ENCODE data around the gene FARP1. TPM values are rescaled to one million over a fixed set of nuclear protein-coding genes. Genes with fewer than 3 reads are reported as not detected.

FARP1 gene
- total and polyA plus RNA-seq, 4 experiments from 2014 or later: 0.26 to 1.5 (median 0.42) TPM; not detected in 1

- CTCF ChIA-PET (ENCODE audit: partially characterized antibody): no interaction called here
- H3K9me3 Mint-ChIP-seq: no peaks in the 10 kb centered on the region
- H3K27ac Mint-ChIP-seq: no peak overlapping the region
- H3K9me3 ChIP-seq (ENCODE audit: control insufficient read depth in 1 of 2, low read length in 2 of 2): no peaks in the 10 kb centered on the region
- intact Hi-C loops (cut with micrococcal nuclease): no loop called here
- no peak overlapping the region for H3K27ac ChIP-seq (ENCODE audit: low read depth, low read length)
- H3K27me3 ChIP-seq (ENCODE audit: insufficient read depth, low read length): no peaks in the 10 kb centered on the region
- no peak overlapping the region for H3K4me3 Mint-ChIP-seq
- H3K4me1 ChIP-seq (ENCODE audit: insufficient read depth, low read length): no peaks in the 10 kb centered on the region
- no peak for DNase-seq
- H3K36me3 ChIP-seq (ENCODE audit: insufficient read depth, low read length): no peaks in the 10 kb centered on the region
- no peaks in the 10 kb centered on the region for H3K36me3 Mint-ChIP-seq
- H3K4me1 Mint-ChIP-seq: peaks cover 0 to 2% (median 0%) of the 10 kb centered on the region in 4 donors
- no peak overlapping the region for H3K4me3 ChIP-seq (ENCODE audit: low read length in 2 of 2)
- peaks cover 5 to 6% of the 10 kb centered on the region in 2 donors for H3K27me3 Mint-ChIP-seq
- POLR2A ChIA-PET (ENCODE audit: partially characterized antibody): no interaction called here
Observed at GRCh38 chr13:98284679-98285078, 141.8 kb downstream of the FARP1 start.

- no peak for DNase-seq
- ChIA-PET CTCF (ENCODE audit: partially characterized antibody) (no interaction called here), POLR2A (ENCODE audit: partially characterized antibody) (no interaction called here)
- Mint-ChIP-seq H3K27ac (no peak overlapping the region), H3K4me3 (no peak overlapping the region), H3K27me3 (peaks cover 1 to 3% of the 10 kb centered on the region in 2 donors), H3K36me3 (no peaks in the 10 kb centered on the region), H3K9me3 (no peaks in the 10 kb centered on the region), H3K4me1 (no peaks in the 10 kb centered on the region)
- Histone ChIP-seq H3K27ac (ENCODE audit: low read depth, low read length) (no peak overlapping the region), H3K36me3 (ENCODE audit: insufficient read depth, low read length) (no peaks in the 10 kb centered on the region), H3K27me3 (ENCODE audit: insufficient read depth, low read length) (no peaks in the 10 kb centered on the region), H3K4me1 (ENCODE audit: insufficient read depth, low read length) (no peaks in the 10 kb centered on the region), H3K4me3 (ENCODE audit: low read length in 2 of 2) (no peak overlapping the region), H3K9me3 (ENCODE audit: control insufficient read depth in 1 of 2, low read length in 2 of 2) (no peaks in the 10 kb centered on the region)
- intact Hi-C loops (cut with micrococcal nuclease): no loop called here
Observed at GRCh38 chr13:98285317-98285716, 142.4 kb downstream of the FARP1 start.

GRCh38 chr13:98285852-98286594, 143.1 kb downstream of the FARP1 start:
- no peaks in the 10 kb centered on the region for H3K27me3 ChIP-seq (ENCODE audit: insufficient read depth, low read length)
- no peak overlapping the region for H3K4me3 ChIP-seq (ENCODE audit: low read length in 2 of 2)
- H3K4me1 ChIP-seq (ENCODE audit: insufficient read depth, low read length): no peaks in the 10 kb centered on the region
- no peaks in the 10 kb centered on the region for H3K36me3 Mint-ChIP-seq
- POLR2A ChIA-PET (ENCODE audit: partially characterized antibody): no interaction called here
- peaks cover 0 to 3% (median 0%) of the 10 kb centered on the region in 8 donors for H3K9me3 Mint-ChIP-seq
- H3K27ac Mint-ChIP-seq: no peak overlapping the region
- CTCF ChIA-PET (ENCODE audit: partially characterized antibody): no interaction called here
- no peaks in the 10 kb centered on the region for H3K4me1 Mint-ChIP-seq
- H3K4me3 Mint-ChIP-seq: no peak overlapping the region
- no peak for DNase-seq
- H3K27ac ChIP-seq (ENCODE audit: low read depth, low read length): no peak overlapping the region
- no peaks in the 10 kb centered on the region for H3K9me3 ChIP-seq (ENCODE audit: control insufficient read depth in 1 of 2, low read length in 2 of 2)
- peaks cover 0 to 2% of the 10 kb centered on the region in 2 donors for H3K27me3 Mint-ChIP-seq
- no peaks in the 10 kb centered on the region for H3K36me3 ChIP-seq (ENCODE audit: insufficient read depth, low read length)
- intact Hi-C loops (cut with micrococcal nuclease): no loop called here

GRCh38 chr13:98286799-98287198, 143.9 kb downstream of the FARP1 start:
- no peaks in the 10 kb centered on the region for H3K27me3 ChIP-seq (ENCODE audit: insufficient read depth, low read length)
- no peaks in the 10 kb centered on the region for H3K36me3 ChIP-seq (ENCODE audit: insufficient read depth, low read length)
- H3K4me3 Mint-ChIP-seq: no peak overlapping the region
- no peak overlapping the region for H3K27ac Mint-ChIP-seq
- H3K9me3 ChIP-seq (ENCODE audit: control insufficient read depth in 1 of 2, low read length in 2 of 2): no peaks in the 10 kb centered on the region
- H3K4me1 ChIP-seq (ENCODE audit: insufficient read depth, low read length): no peaks in the 10 kb centered on the region
- H3K27ac ChIP-seq (ENCODE audit: low read depth, low read length): no peak overlapping the region
- intact Hi-C loops (cut with micrococcal nuclease): no loop called here
- no peaks in the 10 kb centered on the region for H3K36me3 Mint-ChIP-seq
- ChIA-PET POLR2A (ENCODE audit: partially characterized antibody) (no interaction called here), CTCF (ENCODE audit: partially characterized antibody) (no interaction called here)
- DNase-seq: no peak
- H3K27me3 Mint-ChIP-seq: no peaks in the 10 kb centered on the region
- no peaks in the 10 kb centered on the region for H3K4me1 Mint-ChIP-seq
- H3K4me3 ChIP-seq (ENCODE audit: low read length in 2 of 2): no peak overlapping the region
- H3K9me3 Mint-ChIP-seq: peaks cover 0 to 3% (median 0%) of the 10 kb centered on the region in 8 donors

GRCh38 chr13:98288211-98288610, 145.3 kb downstream of the FARP1 start:
- Mint-ChIP-seq H3K27ac (no peak overlapping the region), H3K4me3 (no peak overlapping the region), H3K27me3 (no peaks in the 10 kb centered on the region), H3K4me1 (no peaks in the 10 kb centered on the region), H3K9me3 (peaks cover 0 to 3% (median 0%) of the 10 kb centered on the region in 8 donors), H3K36me3 (no peaks in the 10 kb centered on the region)
- Histone ChIP-seq H3K27me3 (ENCODE audit: insufficient read depth, low read length) (no peaks in the 10 kb centered on the region), H3K4me1 (ENCODE audit: insufficient read depth, low read length) (no peaks in the 10 kb centered on the region), H3K4me3 (ENCODE audit: low read length in 2 of 2) (no peak overlapping the region), H3K9me3 (ENCODE audit: control insufficient read depth in 1 of 2, low read length in 2 of 2) (no peaks in the 10 kb centered on the region), H3K27ac (ENCODE audit: low read depth, low read length) (no peak overlapping the region), H3K36me3 (ENCODE audit: insufficient read depth, low read length) (no peaks in the 10 kb centered on the region)
- no peak for DNase-seq
- CTCF ChIA-PET (ENCODE audit: partially characterized antibody): no interaction called here
- POLR2A ChIA-PET (ENCODE audit: partially characterized antibody): interaction anchor here (0.6 kb wide), 1 partner anchor 130 kb away, joined by 4 read pairs; no protein-coding TSS in a partner anchor
- intact Hi-C loops (cut with micrococcal nuclease): no loop called here

GRCh38 chr13:98289339-98289945, 146.5 kb downstream of the FARP1 start:
- H3K27ac ChIP-seq (ENCODE audit: low read depth, low read length): no peak overlapping the region
- Mint-ChIP-seq H3K36me3 (no peaks in the 10 kb centered on the region), H3K4me3 (no peak overlapping the region), H3K27me3 (no peaks in the 10 kb centered on the region), H3K27ac (no peak overlapping the region), H3K4me1 (no peaks in the 10 kb centered on the region), H3K9me3 (peaks cover 0 to 3% (median 0%) of the 10 kb centered on the region in 8 donors)
- no peak for DNase-seq
- CTCF ChIA-PET (ENCODE audit: partially characterized antibody): no interaction called here
- no peak overlapping the region for H3K4me3 ChIP-seq (ENCODE audit: low read length in 2 of 2)
- no peaks in the 10 kb centered on the region for H3K9me3 ChIP-seq (ENCODE audit: control insufficient read depth in 1 of 2, low read length in 2 of 2)
- no peaks in the 10 kb centered on the region for H3K4me1 ChIP-seq (ENCODE audit: insufficient read depth, low read length)
- H3K27me3 ChIP-seq (ENCODE audit: insufficient read depth, low read length): no peaks in the 10 kb centered on the region
- POLR2A ChIA-PET (ENCODE audit: partially characterized antibody): no interaction called here
- no peaks in the 10 kb centered on the region for H3K36me3 ChIP-seq (ENCODE audit: insufficient read depth, low read length)
- intact Hi-C loops (cut with micrococcal nuclease): no loop called here

GRCh38 chr13:98290261-98290660, 147.4 kb downstream of the FARP1 start:
- H3K27ac ChIP-seq (ENCODE audit: low read depth, low read length): no peak overlapping the region
- no peaks in the 10 kb centered on the region for H3K36me3 ChIP-seq (ENCODE audit: insufficient read depth, low read length)
- DNase-seq: no peak
- Mint-ChIP-seq H3K27me3 (peaks cover 0 to 3% of the 10 kb centered on the region in 2 donors), H3K4me3 (no peak overlapping the region), H3K36me3 (no peaks in the 10 kb centered on the region), H3K9me3 (peaks cover 0 to 3% (median 0%) of the 10 kb centered on the region in 8 donors), H3K4me1 (no peaks in the 10 kb centered on the region), H3K27ac (no peak overlapping the region)
- H3K9me3 ChIP-seq (ENCODE audit: control insufficient read depth in 1 of 2, low read length in 2 of 2): no peaks in the 10 kb centered on the region
- no peaks in the 10 kb centered on the region for H3K4me1 ChIP-seq (ENCODE audit: insufficient read depth, low read length)
- H3K4me3 ChIP-seq (ENCODE audit: low read length in 2 of 2): no peak overlapping the region
- intact Hi-C loops (cut with micrococcal nuclease): no loop called here
- CTCF ChIA-PET (ENCODE audit: partially characterized antibody): no interaction called here
- POLR2A ChIA-PET (ENCODE audit: partially characterized antibody): no interaction called here
- H3K27me3 ChIP-seq (ENCODE audit: insufficient read depth, low read length): no peaks in the 10 kb centered on the region
